Measurements from ENCODE around the gene RCC2.
A peak's percentile ranks its signal among the peaks of the same experiment; 100 is the strongest.
"Not testable (repeated sequence)": the region's sequence is repeated elsewhere in the genome, so short reads cannot be mapped to it uniquely, and the experiment has no call there.

Gene RCC2

GRCh38 chr1:17422461-17422860 is 17.0 kb downstream of the RCC2 start:
- WGBS, 2 experiments: 93 to 95% methylated on average over 7 of the region's 7 CpGs
- H3K4me1 ChIP-seq (ENCODE audit: control insufficient read depth, insufficient read depth, low read length): no peaks in the 10 kb centered on the region
- peaks cover 69% of the 10 kb centered on the region for H3K36me3 ChIP-seq (ENCODE audit: control insufficient read depth, insufficient read depth, low read length)
- no peaks in the 10 kb centered on the region for H3K9me3 ChIP-seq (ENCODE audit: control insufficient read depth, low read length)
- no peak overlapping the region for H3K27ac ChIP-seq (ENCODE audit: insufficient read depth, low read depth, low read length, poor library complexity, severe bottlenecking)
- H3K27me3 ChIP-seq (ENCODE audit: control insufficient read depth, insufficient read depth, low read length, poor library complexity, severe bottlenecking): no peaks in the 10 kb centered on the region
- no peak overlapping the region for H3K4me3 ChIP-seq (ENCODE audit: insufficient read depth, low read depth, low read length)

- H3K4me3 ChIP-seq (ENCODE audit: insufficient read depth, low read depth, low read length): no peak overlapping the region
- H3K36me3 ChIP-seq (ENCODE audit: control insufficient read depth, insufficient read depth, low read length): peaks cover 80% of the 10 kb centered on the region
- no peaks in the 10 kb centered on the region for H3K4me1 ChIP-seq (ENCODE audit: control insufficient read depth, insufficient read depth, low read length)
- H3K9me3 ChIP-seq (ENCODE audit: control insufficient read depth, low read length): no peaks in the 10 kb centered on the region
- WGBS, 2 experiments: 87 to 94% methylated on average over 6 of the region's 6 CpGs
- no peak overlapping the region for H3K27ac ChIP-seq (ENCODE audit: insufficient read depth, low read depth, low read length, poor library complexity, severe bottlenecking)
- H3K27me3 ChIP-seq (ENCODE audit: control insufficient read depth, insufficient read depth, low read length, poor library complexity, severe bottlenecking): no peaks in the 10 kb centered on the region
Measured at GRCh38 chr1:17420391-17420918, 19.0 kb downstream of the RCC2 start.

- 57 to 61% methylated on average over 42 of the region's 42 CpGs for WGBS, 2 experiments
Measured at GRCh38 chr1:17419626-17420328, 19.7 kb downstream of the RCC2 start.

GRCh38 chr1:17416389-17416788 is 23.1 kb downstream of the RCC2 start:
- Histone ChIP-seq H3K36me3 (ENCODE audit: control insufficient read depth, insufficient read depth, low read length) (peaks cover 85% of the 10 kb centered on the region), H3K4me1 (ENCODE audit: control insufficient read depth, insufficient read depth, low read length) (no peaks in the 10 kb centered on the region), H3K27me3 (ENCODE audit: control insufficient read depth, insufficient read depth, low read length, poor library complexity, severe bottlenecking) (no peaks in the 10 kb centered on the region), H3K27ac (ENCODE audit: insufficient read depth, low read depth, low read length, poor library complexity, severe bottlenecking) (no peak overlapping the region), H3K4me3 (ENCODE audit: insufficient read depth, low read depth, low read length) (no peak overlapping the region), H3K9me3 (ENCODE audit: control insufficient read depth, low read length) (no peaks in the 10 kb centered on the region)
- 97% methylated on average over 20 of the region's 20 CpGs for WGBS, 2 experiments

More at GRCh38 chr1:17419626-17420328, 19.7 kb downstream of the RCC2 start:
- Histone ChIP-seq H3K9me3 (ENCODE audit: control insufficient read depth, low read length) (no peaks in the 10 kb centered on the region), H3K27me3 (ENCODE audit: control insufficient read depth, insufficient read depth, low read length, poor library complexity, severe bottlenecking) (no peaks in the 10 kb centered on the region), H3K27ac (ENCODE audit: insufficient read depth, low read depth, low read length, poor library complexity, severe bottlenecking) (peak overlapping the region; percentile 23), H3K36me3 (ENCODE audit: control insufficient read depth, insufficient read depth, low read length) (peaks cover 78% of the 10 kb centered on the region), H3K4me3 (ENCODE audit: insufficient read depth, low read depth, low read length) (no peak overlapping the region), H3K4me1 (ENCODE audit: control insufficient read depth, insufficient read depth, low read length) (no peaks in the 10 kb centered on the region)

- peaks cover 85% of the 10 kb centered on the region for H3K36me3 ChIP-seq (ENCODE audit: control insufficient read depth, insufficient read depth, low read length)
- H3K9me3 ChIP-seq (ENCODE audit: control insufficient read depth, low read length): no peaks in the 10 kb centered on the region
- no peaks in the 10 kb centered on the region for H3K4me1 ChIP-seq (ENCODE audit: control insufficient read depth, insufficient read depth, low read length)
- 90 to 98% methylated on average over 2 of the region's 2 CpGs for WGBS, 2 experiments
- H3K27ac ChIP-seq (ENCODE audit: insufficient read depth, low read depth, low read length, poor library complexity, severe bottlenecking): no peak overlapping the region
- H3K27me3 ChIP-seq (ENCODE audit: control insufficient read depth, insufficient read depth, low read length, poor library complexity, severe bottlenecking): no peaks in the 10 kb centered on the region
- no peak overlapping the region for H3K4me3 ChIP-seq (ENCODE audit: insufficient read depth, low read depth, low read length)
Measured at GRCh38 chr1:17414022-17414421, 25.5 kb downstream of the RCC2 start.

- Histone ChIP-seq H3K4me1 (ENCODE audit: control insufficient read depth, insufficient read depth, low read length) (no peaks in the 10 kb centered on the region), H3K4me3 (ENCODE audit: insufficient read depth, low read depth, low read length) (no peak overlapping the region), H3K27me3 (ENCODE audit: control insufficient read depth, insufficient read depth, low read length, poor library complexity, severe bottlenecking) (no peaks in the 10 kb centered on the region), H3K9me3 (ENCODE audit: control insufficient read depth, low read length) (no peaks in the 10 kb centered on the region), H3K36me3 (ENCODE audit: control insufficient read depth, insufficient read depth, low read length) (peaks cover 69% of the 10 kb centered on the region), H3K27ac (ENCODE audit: insufficient read depth, low read depth, low read length, poor library complexity, severe bottlenecking) (no peak overlapping the region)
- 94 to 95% methylated on average over 16 of the region's 16 CpGs for WGBS, 2 experiments
Measured at GRCh38 chr1:17412093-17412870, 27.2 kb downstream of the RCC2 start.

- no peak overlapping the region for H3K4me3 ChIP-seq (ENCODE audit: insufficient read depth, low read depth, low read length)
- H3K27ac ChIP-seq (ENCODE audit: insufficient read depth, low read depth, low read length, poor library complexity, severe bottlenecking): no peak overlapping the region
- H3K27me3 ChIP-seq (ENCODE audit: control insufficient read depth, insufficient read depth, low read length, poor library complexity, severe bottlenecking): no peaks in the 10 kb centered on the region
- WGBS, 2 experiments: 95 to 96% methylated on average over 10 of the region's 10 CpGs
- peaks cover 44% of the 10 kb centered on the region for H3K36me3 ChIP-seq (ENCODE audit: control insufficient read depth, insufficient read depth, low read length)
- no peaks in the 10 kb centered on the region for H3K9me3 ChIP-seq (ENCODE audit: control insufficient read depth, low read length)
- H3K4me1 ChIP-seq (ENCODE audit: control insufficient read depth, insufficient read depth, low read length): no peaks in the 10 kb centered on the region
Measured at GRCh38 chr1:17409391-17409811, 30.1 kb downstream of the RCC2 start.

- H3K4me1 ChIP-seq (ENCODE audit: control insufficient read depth, insufficient read depth, low read length); H3K4me3 ChIP-seq (ENCODE audit: insufficient read depth, low read depth, low read length); H3K27me3 ChIP-seq (ENCODE audit: control insufficient read depth, insufficient read depth, low read length, poor library complexity, severe bottlenecking); H3K27ac ChIP-seq (ENCODE audit: insufficient read depth, low read depth, low read length, poor library complexity, severe bottlenecking); H3K9me3 ChIP-seq (ENCODE audit: control insufficient read depth, low read length): not testable (repeated sequence)
- H3K36me3 ChIP-seq (ENCODE audit: control insufficient read depth, insufficient read depth, low read length): peaks cover 30% of the 10 kb centered on the region
- WGBS, 2 experiments: 94 to 95% methylated on average over 30 of the region's 30 CpGs
Measured at GRCh38 chr1:17407786-17408514, 31.5 kb downstream of the RCC2 start.

GRCh38 chr1:17406760-17407475 is 32.6 kb downstream of the RCC2 start:
- 91 to 92% methylated on average over 16 of the region's 16 CpGs for WGBS, 2 experiments
- not testable (repeated sequence) for H3K27me3 ChIP-seq (ENCODE audit: control insufficient read depth, insufficient read depth, low read length, poor library complexity, severe bottlenecking); H3K4me3 ChIP-seq (ENCODE audit: insufficient read depth, low read depth, low read length); H3K4me1 ChIP-seq (ENCODE audit: control insufficient read depth, insufficient read depth, low read length); H3K9me3 ChIP-seq (ENCODE audit: control insufficient read depth, low read length); H3K27ac ChIP-seq (ENCODE audit: insufficient read depth, low read depth, low read length, poor library complexity, severe bottlenecking)
- peaks cover 20% of the 10 kb centered on the region for H3K36me3 ChIP-seq (ENCODE audit: control insufficient read depth, insufficient read depth, low read length)
